NCI-H446 treated with DMSO at 0.1 percent for 48 hours (cell line): ENCODE measurements around the gene ST8SIA2.

Experiments
- DNase-seq: peaks from one replicate; lab custom pipeline; 2025; lab: John Stamatoyannopoulos, UW

ST8SIA2 gene

DNA sequence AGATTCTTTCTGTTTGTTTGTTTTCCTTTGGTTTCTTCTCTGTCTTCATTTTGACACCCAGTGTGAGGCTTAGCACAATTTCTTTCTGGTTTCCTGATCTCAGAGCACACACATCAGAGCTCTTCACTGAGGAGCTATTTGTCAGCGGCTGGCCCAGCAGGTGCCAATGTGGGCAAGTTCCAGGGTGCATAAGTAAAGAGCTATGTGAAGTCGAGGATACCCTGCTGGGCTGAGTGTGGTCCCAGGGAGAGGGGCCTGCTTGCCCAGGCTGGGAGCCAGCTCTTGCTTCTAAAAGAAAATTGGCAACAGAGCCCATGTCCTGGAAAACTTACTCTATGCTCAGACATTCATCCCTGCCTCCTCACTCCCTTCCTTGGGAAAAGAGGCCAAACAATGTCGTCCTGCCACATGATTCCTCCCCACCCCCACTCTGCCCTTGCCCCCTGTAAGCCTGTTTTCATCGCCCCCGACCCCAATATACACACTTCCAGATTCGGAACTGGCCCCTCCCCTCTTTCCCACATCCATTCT lies 101.2 kb downstream of the ST8SIA2 start:
- DNase-seq = peak; percentile 77

- DNase-seq = no peak
These were observed 101.8 kb downstream of the ST8SIA2 start for GRCh38 chr15:92495446-92495845.

- DNase-seq = no peak
These were observed 106.2 kb downstream of the ST8SIA2 start for GRCh38 chr15:92499731-92500530.

GRCh38 chr15:92502336-92502735 lies 108.7 kb downstream of the ST8SIA2 start:
- DNase-seq = no peak

DNA sequence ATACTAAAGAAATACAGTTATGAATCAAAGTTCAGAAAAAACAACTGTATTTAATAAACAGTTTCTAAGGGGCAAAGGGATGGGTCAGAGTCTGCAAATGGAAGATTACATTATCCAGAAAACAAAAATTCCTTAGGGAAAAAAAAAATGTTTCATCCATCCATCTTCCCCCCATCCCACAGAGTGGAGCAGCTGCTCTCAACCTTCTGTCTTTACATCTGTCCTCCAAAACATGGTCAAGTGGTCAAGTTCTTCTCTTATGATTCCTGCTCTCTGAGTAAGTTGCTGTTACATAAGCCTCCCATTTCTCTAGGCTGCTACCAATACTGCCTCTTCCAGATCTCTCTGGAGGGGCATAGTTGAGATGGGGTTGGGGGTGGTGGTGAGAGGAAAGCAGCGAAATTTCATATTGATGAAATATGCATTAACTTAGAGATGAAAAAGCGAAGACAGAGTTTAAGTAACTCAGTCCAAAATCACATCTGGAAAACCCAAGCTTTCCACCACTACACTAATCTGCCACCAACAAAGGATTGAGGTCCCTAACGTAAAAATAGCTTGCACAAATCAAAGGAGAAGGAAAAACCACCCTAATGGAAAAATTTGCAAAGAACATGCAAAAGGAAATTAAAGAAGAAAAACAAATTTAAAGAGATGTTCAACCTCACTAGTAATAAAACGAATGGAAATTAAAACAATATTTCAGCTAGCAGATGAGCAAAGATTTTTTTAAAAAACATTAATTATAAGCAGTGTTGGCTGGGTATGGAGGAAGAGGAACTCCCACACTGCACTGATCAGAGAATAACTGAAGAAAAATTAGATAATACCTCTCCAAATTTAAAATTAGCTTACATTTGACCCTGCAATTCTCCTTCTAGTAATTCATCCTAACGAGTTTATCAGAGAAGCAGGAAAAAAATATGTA lies 109.5 kb downstream of the ST8SIA2 start:
- no peak for DNase-seq

GRCh38 chr15:92503889-92504288 lies 110.2 kb downstream of the ST8SIA2 start:
- DNase-seq = no peak

DNA sequence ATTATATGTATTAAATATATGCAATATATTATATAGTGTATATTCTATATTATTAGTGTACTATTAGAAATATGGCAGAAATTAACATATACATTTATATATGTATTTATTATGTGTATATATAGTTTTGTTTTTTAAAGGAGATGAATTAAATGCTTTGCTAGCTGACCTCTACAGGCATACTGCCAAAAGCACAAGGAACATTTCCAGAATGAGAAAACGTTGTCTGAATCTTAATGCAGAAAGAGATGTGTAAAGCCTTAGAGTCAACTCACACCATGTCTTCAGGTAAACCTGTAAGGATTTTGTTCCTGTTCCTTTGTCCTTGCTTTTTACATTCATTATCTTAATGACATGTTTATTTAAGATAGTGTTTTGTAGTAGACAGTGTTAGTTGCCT lies 111.9 kb downstream of the ST8SIA2 start:
- no peak for DNase-seq

- no peak for DNase-seq
These were observed 112.8 kb downstream of the ST8SIA2 start for GRCh38 chr15:92506506-92506905.

GRCh38 chr15:92510163-92510882 lies 116.6 kb downstream of the ST8SIA2 start:
- DNase-seq = no peak
